Measurements from ENCODE around the gene SLC23A3. TPM values are rescaled to one million over a fixed set of nuclear protein-coding genes. Genes with fewer than 3 reads are reported as not detected.

Gene SLC23A3
- total RNA-seq, 1 donor from 2014 or later = 5.4 TPM

- H3K27ac ChIP-seq = no peak overlapping the region
- H3K36me3 ChIP-seq = no peaks in the 10 kb centered on the region
- no peaks in the 10 kb centered on the region for H3K27me3 ChIP-seq
- DNase-seq (ENCODE audit: extremely low spot score in 2 of 2) = peak in 1 of 2 donors; percentile 37
- TF ChIP-seq POLR2A (IDR thresholded peaks at IDR 0.05) = no peak
- TF ChIP-seq POLR2AphosphoS5 (IDR thresholded peaks at IDR 0.05; ENCODE audit: insufficient read depth in 1 of 2, low read depth in 1 of 2) = no peak
- TF ChIP-seq CTCF (IDR thresholded peaks at IDR 0.05) = no peak
- no peaks in the 10 kb centered on the region for H3K9me3 ChIP-seq
- peaks cover 8% of the 10 kb centered on the region for H3K4me1 ChIP-seq
- intact Hi-C loops (cut with DNase I) = loop anchor here (5.0 to 10.0 kb wide), 2 partner anchors 132 to 220 kb away; partner anchors contain the start of gene DNPEP
- H3K4me3 ChIP-seq = no peak overlapping the region
Observed at GRCh38 chr2:219165058-219165911, 4.5 kb downstream of the SLC23A3 start.

GRCh38 chr2:219163156-219163555 is 6.7 kb downstream of the SLC23A3 start:
- no peaks in the 10 kb centered on the region for H3K36me3 ChIP-seq

GRCh38 chr2:219161097-219161496 is 8.7 kb downstream of the SLC23A3 start:
- H3K9me3 ChIP-seq = no peaks in the 10 kb centered on the region
- H3K4me1 ChIP-seq = peaks cover 20% of the 10 kb centered on the region
- peak overlapping the region; percentile 96 for H3K27ac ChIP-seq
- peaks cover 0 to 6% of the 10 kb centered on the region in 2 donors for H3K36me3 ChIP-seq
- TF ChIP-seq POLR2A (IDR thresholded peaks at IDR 0.05) = no peak
- no peak for TF ChIP-seq CTCF (IDR thresholded peaks at IDR 0.05)
- TF ChIP-seq POLR2AphosphoS5 (IDR thresholded peaks at IDR 0.05; ENCODE audit: insufficient read depth in 1 of 2, low read depth in 1 of 2) = no peak
- H3K4me3 ChIP-seq = peak overlapping the region; percentile 63 to 65
- intact Hi-C loops (cut with DNase I) = loop anchor here (10.0 kb wide), 1 partner anchor 224 kb away; the partner anchor contains the start of gene DNPEP
- no peaks in the 10 kb centered on the region for H3K27me3 ChIP-seq
- DNase-seq (ENCODE audit: extremely low spot score in 2 of 2) = no peak

More at GRCh38 chr2:219163156-219163555, 6.7 kb downstream of the SLC23A3 start:
- DNase-seq (ENCODE audit: extremely low spot score in 2 of 2) = no peak
- intact Hi-C loops (cut with DNase I) = loop anchor here (10.0 kb wide), 1 partner anchor 222 kb away; the partner anchor contains the start of gene DNPEP
- H3K4me1 ChIP-seq = peaks cover 20% of the 10 kb centered on the region
- no peaks in the 10 kb centered on the region for H3K27me3 ChIP-seq
- no peaks in the 10 kb centered on the region for H3K9me3 ChIP-seq
- no peak overlapping the region for H3K27ac ChIP-seq
- no peak overlapping the region for H3K4me3 ChIP-seq
- TF ChIP-seq POLR2A (IDR thresholded peaks at IDR 0.05) = no peak
- TF ChIP-seq CTCF (IDR thresholded peaks at IDR 0.05) = no peak
- TF ChIP-seq POLR2AphosphoS5 (IDR thresholded peaks at IDR 0.05; ENCODE audit: insufficient read depth in 1 of 2, low read depth in 1 of 2) = no peak

- H3K9me3 ChIP-seq = no peaks in the 10 kb centered on the region
- H3K36me3 ChIP-seq = peaks cover 0 to 12% of the 10 kb centered on the region in 2 donors
- no peaks in the 10 kb centered on the region for H3K27me3 ChIP-seq
- TF ChIP-seq POLR2AphosphoS5 (IDR thresholded peaks at IDR 0.05; ENCODE audit: insufficient read depth in 1 of 2, low read depth in 1 of 2) = peak; percentile 25 to 93
- peak; percentile 93 to 100 (median 97) for TF ChIP-seq CTCF (IDR thresholded peaks at IDR 0.05)
- peak in 1 of 2 donors; percentile 46 for TF ChIP-seq POLR2A (IDR thresholded peaks at IDR 0.05)
- H3K27ac ChIP-seq = peak within 1 kb of the TSS; percentile 96
- intact Hi-C loops (cut with DNase I) = loop anchor here (10.0 kb wide), 1 partner anchor 224 kb away; the partner anchor contains the start of gene DNPEP
- H3K4me3 ChIP-seq = peak within 1 kb of the TSS; percentile 63 to 65
- peaks cover 20% of the 10 kb centered on the region for H3K4me1 ChIP-seq
- DNase-seq (ENCODE audit: extremely low spot score in 2 of 2) = peak; percentile 97 to 98
Observed at GRCh38 chr2:219160186-219161017, 9.4 kb downstream of the SLC23A3 start, which contains the start of gene NHEJ1. Gene NHEJ1, minus strand, starts transcription at chr2:219160815. Its CDS starts 2,453 bp downstream, at chr2:219158362.
